Measurements from ENCODE around the gene NECTIN2.
"Not testable (repeated sequence)": the region's sequence is repeated elsewhere in the genome, so short reads cannot be mapped to it uniquely, and the experiment has no call there.

NECTIN2 gene

GRCh38 chr19:44878120-44878865 is 32.2 kb downstream of the NECTIN2 start:
- H3K4me3 ChIP-seq (ENCODE audit: low read length): no peak overlapping the region
- no peak for TF ChIP-seq CTCF (conservative IDR thresholded peaks at IDR 0.05; ENCODE audit: low read depth, low read length)
- no peak for DNase-seq (ENCODE audit: low read depth)

GRCh38 chr19:44879309-44880065 is 33.4 kb downstream of the NECTIN2 start:
- no peak for DNase-seq (ENCODE audit: low read depth)
- no peak overlapping the region for H3K4me3 ChIP-seq (ENCODE audit: low read length)
- TF ChIP-seq CTCF (conservative IDR thresholded peaks at IDR 0.05; ENCODE audit: low read depth, low read length): no peak

GRCh38 chr19:44882063-44882462 is 36.0 kb downstream of the NECTIN2 start:
- H3K4me3 ChIP-seq (ENCODE audit: low read length): no peak overlapping the region
- DNase-seq (ENCODE audit: low read depth): no peak
- TF ChIP-seq CTCF (conservative IDR thresholded peaks at IDR 0.05; ENCODE audit: low read depth, low read length): no peak

GRCh38 chr19:44882619-44883397 is 36.7 kb downstream of the NECTIN2 start:
- H3K4me3 ChIP-seq (ENCODE audit: low read length); DNase-seq (ENCODE audit: low read depth): not testable (repeated sequence)

GRCh38 chr19:44883922-44884321 is 37.8 kb downstream of the NECTIN2 start:
- TF ChIP-seq CTCF (conservative IDR thresholded peaks at IDR 0.05; ENCODE audit: low read depth, low read length): no peak
- no peak for DNase-seq (ENCODE audit: low read depth)
- H3K4me3 ChIP-seq (ENCODE audit: low read length): no peak overlapping the region

GRCh38 chr19:44884566-44884965 is 38.5 kb downstream of the NECTIN2 start:
- TF ChIP-seq CTCF (conservative IDR thresholded peaks at IDR 0.05; ENCODE audit: low read depth, low read length): no peak
- no peak for DNase-seq (ENCODE audit: low read depth)
- no peak overlapping the region for H3K4me3 ChIP-seq (ENCODE audit: low read length)

GRCh38 chr19:44886141-44886540 is 40.0 kb downstream of the NECTIN2 start:
- TF ChIP-seq CTCF (conservative IDR thresholded peaks at IDR 0.05; ENCODE audit: low read depth, low read length): no peak

More at GRCh38 chr19:44886141-44886540, 40.0 kb downstream of the NECTIN2 start:
- H3K4me3 ChIP-seq (ENCODE audit: low read length): no peak overlapping the region
- no peak for DNase-seq (ENCODE audit: low read depth)
